Superior temporal gyrus (tissue), 1 donor: ENCODE results near the gene GATA3.
"Not testable (repeated sequence)": the region's sequence is repeated elsewhere in the genome, so short reads cannot be mapped to it uniquely, and the experiment has no call there.

Source experiments
- DNase-seq: peaks from one replicate; pipeline ENCODE4 v3.0.0-alpha.2; 2016; ENCODE audit errors: extremely low spot score

The GATA3 gene

DNA sequence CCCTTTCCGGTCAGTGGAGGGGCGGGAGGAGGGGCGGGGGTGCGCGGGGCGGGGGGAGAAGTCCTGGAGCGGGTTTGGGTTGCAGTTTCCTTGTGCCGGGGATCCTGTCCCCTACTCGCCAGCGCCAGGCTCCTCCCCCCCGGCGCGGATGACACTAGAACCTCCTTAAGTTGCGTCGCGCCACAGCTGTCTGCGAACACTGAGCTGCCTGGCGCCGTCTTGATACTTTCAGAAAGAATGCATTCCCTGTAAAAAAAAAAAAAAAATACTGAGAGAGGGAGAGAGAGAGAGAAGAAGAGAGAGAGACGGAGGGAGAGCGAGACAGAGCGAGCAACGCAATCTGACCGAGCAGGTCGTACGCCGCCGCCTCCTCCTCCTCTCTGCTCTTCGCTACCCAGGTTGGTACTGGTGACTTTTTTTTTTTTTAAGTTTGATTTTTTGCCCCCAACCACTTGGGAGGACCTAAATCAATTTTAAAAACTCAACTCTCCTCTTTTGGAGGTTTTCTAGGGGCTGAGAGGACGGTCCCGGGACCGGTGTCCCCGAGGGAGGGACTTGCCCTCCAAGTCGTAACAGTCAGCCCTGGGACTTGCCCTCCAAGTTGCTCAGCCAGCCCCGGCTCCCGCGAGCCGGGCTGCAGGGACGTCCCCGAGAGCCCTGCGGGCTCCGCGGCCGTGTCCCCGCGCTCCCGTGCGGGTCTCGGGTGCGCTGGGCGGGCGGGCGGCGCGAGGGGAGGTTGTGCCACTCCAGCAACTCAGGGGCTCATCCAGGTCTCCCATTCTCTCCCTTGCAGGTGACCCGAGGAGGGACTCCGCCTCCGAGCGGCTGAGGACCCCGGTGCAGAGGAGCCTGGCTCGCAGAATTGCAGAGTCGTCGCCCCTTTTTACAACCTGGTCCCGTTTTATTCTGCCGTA is at the start of gene GATA3:
Gene GATA3, plus strand, starts transcription at position 195 of the 914 bp plus-strand sequence. CDS start 968 bp downstream, outside the sequence.
- no peak for DNase-seq

DNA sequence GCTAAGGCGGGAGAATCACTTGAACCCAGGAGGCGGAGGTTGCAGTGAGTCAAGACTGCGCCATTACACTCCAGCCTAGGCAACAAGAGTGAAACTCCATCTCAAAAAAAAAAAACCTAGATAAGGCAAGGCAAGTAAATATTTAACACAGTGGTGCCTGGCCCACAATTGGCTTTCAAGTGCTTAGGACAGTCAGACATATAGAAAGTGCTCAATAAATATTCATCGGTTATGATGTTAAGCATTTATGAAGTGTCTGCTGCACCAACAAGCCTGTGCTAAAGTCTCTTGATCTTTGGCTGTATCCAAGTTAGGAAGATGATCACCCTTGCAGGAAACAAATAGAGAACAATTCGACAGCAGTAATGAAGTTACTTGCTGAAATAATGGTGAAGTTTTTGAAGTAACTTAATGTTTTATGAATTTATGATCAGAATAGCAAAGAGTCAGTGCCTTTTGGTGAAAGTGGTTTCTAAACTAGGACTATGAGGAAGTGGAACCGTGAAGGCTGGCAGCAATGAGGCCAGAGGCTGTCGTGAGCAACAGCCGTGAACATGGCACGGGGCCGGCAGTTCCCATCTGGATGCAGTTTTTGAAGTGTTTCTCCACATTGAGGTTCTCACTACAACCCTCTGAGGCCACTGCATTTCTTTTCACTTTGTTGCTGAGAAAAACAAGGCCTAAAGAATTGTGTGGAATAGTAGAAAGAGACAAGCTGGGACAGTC is 48.1 kb upstream of the GATA3 start:
- DNase-seq, result no peak

DNA sequence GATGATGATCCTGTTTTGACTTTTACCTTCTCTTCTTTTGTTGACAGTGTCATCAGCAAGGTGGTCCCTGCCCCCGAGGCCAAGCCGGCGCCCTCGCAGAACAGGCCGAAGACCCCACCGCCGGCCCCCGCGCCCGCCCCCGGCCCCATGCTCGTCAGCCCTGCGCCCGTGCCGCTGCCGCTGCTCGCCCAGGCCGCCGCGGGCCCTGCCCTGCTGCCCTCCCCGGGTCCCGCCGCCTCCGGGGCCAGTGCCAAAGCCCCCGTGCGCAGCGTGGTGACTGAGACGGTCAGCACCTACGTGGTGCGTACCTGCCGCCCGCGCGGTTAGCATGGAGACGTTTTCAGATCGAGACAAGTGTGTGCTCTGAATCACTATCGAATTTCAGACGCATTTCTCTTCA is 45.5 kb upstream of the GATA3 start:
- no peak for DNase-seq

DNA sequence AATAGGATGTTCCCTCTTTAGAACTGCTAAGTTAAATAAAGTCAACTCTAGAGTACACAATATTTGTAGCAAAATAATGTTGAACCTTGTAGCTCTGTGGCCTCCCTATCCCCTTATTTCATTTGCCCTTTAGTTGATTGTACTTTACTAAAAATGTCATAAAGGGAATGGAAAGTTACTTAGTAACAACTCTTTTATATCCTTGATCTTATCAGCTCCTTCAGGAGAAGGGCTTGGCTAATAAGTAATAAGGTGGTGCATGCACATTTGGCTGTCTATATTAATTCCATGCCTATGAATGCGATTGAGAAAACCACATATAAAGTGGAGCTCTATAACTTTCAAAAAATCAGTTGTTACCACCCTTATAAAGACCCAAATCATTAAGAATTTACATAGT is 41.5 kb upstream of the GATA3 start:
- DNase-seq, result no peak

DNA sequence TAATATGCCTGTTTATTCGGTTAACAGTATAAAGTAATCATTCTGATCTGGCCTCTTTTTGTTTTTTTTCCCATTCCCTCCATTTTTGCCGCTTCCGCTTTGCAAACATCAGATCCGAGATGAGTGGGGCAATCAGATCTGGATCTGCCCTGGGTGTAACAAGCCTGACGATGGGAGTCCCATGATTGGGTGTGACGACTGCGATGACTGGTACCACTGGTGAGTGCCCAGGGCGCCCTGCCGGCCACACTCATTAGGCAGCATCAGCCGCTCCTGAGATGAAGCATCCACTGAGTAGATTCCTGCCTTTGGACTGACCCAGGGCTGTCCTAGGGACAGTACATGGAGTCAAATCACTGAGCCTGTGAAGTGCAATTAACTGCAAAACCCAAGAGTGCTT is 40.9 kb upstream of the GATA3 start:
- DNase-seq, result no peak

DNA sequence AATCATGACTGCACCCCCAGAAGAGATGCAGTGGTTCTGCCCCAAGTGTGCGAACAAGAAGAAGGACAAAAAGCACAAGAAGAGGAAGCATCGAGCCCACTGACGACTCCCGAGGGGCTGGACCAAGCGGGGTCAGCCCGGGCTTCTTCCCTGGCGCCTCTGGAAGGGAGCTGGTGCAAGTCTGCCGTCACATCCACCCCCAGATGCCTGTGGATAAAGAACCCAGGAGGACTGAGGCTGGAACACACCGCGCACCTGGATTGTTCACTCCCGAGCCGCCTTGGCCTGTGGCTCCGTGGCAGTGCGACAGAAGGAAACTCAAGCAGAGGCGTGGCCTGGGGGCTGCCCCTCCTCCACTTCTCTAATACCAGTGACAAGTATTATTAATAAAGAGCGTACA is 39.8 kb upstream of the GATA3 start:
- no peak for DNase-seq

DNA sequence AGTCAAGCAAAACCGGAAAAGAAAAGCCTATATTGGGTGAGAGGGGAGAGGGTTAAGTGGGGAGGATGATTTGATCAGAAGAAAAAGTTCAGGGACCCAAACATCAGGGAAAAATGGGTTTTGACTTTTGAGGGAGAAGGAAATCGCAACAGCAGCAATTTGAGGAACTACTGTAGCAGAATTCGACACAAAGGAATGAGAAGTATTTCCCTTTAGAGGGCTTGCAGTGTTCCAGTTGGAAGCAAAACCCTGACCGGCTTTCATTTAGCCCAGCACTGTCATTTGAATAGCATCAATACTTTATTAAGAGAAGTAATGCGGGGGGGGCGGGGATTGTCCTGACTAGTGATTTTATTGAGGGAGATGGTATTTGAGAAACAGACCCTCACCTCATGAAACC is 37.2 kb upstream of the GATA3 start:
- no peak for DNase-seq

DNA sequence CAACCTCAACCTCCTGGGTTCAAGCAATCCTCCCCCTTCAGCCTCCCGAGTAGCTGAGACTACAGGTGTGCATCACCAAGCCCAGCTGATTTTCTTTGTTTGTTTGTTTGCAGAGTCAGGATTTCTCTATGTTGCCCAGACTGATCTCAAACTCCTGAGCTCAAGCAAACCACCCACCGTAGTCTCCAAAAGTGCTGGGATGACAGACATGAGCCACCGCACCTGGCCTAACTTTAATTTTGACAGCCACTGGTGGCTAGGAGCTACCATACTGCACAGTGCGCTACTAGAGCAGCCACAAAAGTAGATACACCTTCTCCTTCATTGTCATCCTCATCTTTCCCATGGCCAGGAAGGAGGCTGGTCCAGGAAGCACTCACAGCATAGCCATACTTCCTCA is 31.2 kb upstream of the GATA3 start:
- DNase-seq, result no peak

DNA sequence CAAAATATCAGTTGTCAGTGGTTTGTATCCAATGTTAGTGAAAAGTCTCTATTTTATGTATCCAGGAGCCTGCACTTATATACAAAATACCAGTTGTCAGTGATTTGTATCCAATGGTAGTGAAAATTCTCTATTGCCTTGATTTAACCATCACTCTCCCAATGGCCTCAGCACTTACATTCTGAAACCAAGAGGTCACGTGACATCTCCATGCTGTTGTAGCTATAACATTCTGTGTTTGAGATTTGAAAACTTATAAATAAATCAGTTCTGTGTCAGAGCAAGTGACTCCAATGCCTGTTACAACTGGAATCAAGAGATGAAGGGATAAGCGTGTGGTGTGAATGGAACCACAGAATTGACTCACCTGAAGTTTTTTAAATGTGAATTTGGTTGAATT is 30.6 kb upstream of the GATA3 start:
- no peak for DNase-seq

DNA sequence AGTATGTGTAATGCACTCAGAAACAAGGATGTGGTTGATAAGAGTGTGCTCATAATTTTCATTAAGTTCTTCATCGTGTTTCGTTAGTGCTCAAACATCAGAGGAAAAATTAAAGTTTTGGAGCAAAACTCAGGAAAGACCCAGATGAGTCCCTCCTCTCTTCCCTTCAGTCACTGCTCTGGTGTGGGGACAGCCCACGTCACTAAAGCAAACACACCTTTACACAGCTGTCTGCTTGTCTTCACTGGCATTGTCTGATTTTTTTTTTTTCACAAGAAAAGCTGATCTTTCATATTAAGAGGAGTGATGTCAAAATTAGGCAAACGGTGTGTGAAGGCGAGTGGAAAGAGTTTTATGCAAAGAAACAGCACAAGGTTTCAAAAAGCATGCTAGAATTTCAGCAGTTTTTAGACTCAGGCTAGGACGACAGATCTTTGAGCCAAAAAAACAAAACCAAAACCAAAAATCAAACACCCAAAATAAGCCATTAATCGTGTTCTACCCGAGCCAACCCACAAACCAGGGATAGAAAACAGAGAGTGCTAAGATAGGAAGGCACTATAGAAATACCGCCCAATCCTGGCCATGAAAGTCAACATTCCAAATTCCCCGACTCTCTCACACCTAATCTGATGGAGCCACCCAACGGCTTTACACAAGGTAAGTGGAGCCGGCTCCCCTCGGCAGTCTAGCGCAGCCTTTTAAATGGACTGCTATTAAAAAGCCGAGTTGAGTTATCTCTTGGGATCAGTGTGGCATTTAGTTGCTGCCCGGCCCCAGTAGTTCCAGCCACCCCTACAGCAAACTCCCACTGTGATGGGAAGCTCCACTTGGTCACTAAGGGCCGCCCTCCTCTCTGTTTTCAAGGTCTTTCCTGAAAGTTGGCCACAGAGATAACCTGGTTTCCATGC is 27.9 kb upstream of the GATA3 start:
- no peak for DNase-seq

DNA sequence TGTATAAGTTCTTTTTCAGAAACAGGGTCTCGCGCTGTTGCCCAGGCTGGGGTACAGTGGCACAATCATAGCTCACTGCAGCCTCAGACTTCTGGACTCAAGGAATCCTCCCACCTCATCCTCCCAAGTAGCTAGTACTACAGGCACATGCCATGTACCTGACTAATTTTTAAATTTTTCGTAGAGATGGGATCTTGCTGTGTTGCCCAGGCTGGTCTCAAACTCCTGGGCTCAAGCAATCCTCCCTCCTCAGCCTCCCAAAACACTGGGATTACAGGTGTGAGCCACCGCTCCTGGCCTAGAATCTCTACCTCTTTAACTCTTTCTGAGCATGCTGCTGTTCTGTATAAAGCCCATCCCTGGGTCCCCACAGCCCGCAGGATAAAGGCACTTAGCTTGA is 23.3 kb upstream of the GATA3 start:
- not testable (repeated sequence) for DNase-seq

DNA sequence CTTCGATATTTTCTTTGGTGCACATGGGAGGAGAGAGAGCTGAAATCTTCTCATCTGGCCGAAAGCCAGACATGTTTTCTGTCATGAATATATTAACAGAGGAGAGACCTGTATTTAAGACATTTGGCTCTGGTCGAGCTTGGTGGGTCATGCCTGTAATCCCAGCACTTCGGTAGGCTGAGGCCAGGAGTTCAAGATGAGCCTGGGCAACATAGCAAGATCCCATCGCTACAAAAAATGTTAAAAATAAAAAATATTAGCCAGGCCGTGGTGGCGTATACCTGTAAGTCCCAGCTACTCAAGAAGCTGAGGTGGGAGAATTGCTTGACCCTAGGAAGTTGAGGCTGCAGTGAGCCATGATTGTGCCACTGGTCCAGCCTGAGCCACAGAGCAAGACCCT is 21.9 kb upstream of the GATA3 start:
- DNase-seq, result no peak

DNA sequence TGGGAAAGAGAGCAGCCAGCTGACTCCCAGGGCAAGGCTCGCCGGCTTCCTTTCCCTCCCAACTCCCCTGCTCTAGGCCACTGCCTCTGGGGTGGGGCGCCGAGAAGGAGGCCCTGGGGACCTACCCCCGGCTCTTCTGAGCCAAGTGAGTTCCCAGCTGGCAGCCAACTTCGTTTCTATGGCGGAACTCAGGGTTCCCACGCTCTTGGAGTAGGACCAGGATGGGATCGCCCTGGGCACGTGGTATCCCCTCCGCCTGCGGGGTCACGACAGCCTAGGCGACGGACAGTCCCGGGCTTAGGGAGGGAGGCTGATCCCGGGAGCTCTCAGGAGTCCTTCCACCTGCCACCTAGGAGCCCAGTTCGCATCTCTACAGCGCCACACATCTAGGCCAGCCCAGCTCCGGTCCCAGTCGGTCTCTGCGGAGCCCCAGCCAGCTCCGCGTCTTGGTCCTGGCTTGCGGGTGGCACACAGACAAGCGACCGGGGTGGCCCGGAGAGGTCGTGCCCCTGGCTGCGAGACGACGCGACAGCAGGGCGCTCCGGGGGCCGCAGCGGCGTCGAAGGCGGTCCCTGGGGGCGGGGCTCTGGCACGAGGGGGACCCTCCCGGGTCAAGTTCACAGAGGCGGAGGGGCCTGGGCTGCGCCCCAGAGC is 20.5 kb upstream of the GATA3 start:
- no peak for DNase-seq

DNA sequence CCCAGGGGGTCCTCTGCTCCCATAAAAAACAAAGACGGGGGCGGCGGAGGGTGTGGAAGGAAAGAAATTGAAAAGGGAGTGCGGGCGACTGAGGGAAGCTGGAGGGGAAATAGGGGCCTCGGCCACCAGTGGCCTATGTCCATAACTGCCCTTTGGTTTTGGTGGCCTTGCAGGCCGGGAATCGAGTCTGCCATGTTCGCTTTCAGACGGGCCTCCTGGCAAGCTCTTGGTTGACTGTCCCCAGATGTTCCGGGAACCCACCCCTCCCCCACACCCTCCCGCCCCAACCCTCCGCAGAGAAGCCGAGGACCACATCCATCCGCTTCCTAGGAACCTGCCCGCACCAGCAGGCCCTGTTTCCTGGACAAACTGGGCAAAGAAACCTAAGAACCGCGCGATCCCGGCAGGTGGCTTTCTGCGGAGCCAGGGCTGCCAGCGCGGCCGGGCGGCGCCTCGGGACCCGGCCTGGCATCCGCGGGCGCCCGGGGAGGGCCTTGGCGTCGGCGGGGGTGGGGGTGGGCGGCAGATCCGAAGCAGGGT is 20.0 kb upstream of the GATA3 start:
- DNase-seq, result no peak

DNA sequence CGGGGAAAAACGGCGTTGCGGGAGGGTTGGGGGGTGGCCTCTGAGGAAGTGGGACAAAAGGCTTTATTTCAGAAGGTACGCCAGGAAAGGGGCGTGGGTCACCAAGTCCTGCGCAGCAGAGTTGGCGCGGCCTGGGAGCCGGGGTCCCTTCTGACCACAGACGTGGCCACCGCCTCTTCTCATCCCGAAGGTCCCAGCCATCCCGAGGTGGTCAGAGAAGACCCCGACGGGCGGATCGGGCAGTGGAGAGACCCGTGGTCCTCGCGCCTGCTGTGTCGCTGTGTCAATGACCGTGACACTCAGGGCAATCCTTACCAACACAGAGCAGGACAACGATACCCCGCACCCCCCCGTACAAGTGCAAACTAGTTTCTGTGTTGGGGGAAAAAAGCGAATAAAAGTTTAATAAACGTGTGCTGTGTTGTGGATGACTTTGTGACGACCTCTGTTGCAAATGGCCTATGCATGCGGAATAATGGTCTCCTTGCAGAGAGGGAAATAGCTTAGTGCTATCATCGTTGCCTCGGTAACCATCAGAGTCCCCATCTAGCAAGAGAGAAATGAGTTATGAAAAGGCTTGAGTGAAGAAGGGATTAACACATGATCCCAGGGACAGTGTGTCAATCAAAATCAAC is 19.4 kb upstream of the GATA3 start:
- no peak for DNase-seq

DNA sequence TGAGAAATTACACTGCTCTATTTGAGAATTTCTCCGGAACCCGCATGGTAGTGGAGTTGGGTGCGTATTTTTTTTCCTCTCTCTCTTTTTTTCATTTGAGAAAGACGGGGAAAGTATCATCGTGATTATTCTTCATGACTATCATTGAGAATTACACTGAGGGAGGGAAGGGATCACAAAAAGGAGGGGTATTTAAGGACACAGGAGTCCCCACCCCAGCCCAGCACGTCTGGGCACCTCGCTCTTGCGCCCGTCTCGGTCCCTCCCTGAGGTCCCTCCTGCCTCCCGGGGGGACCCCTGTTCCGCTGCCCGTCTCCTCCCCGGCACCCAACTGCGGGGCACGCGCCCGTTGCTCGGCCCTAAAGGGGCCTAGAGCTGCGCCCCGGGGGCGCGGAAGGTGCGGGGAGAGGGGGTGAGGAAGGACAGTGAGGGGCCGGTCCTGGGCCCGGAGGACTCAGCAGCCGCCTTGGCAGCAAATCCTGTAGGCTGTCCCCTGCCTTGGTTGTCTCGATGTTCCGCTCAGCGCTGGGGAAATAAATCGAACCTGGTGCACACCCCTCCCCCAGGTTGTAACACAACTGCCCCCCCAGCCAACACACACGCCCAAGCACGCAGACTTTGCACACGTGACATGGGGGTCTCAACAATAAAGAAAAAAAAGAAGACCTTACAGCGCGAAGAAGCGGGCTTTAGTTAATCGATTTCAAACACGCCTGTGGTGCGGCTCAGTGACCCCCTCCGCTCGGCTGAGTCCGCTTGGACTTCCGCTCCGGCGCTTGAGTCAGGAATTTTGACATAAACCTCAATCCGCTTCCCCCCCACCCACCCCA is 18.6 kb upstream of the GATA3 start:
- no peak for DNase-seq

DNA sequence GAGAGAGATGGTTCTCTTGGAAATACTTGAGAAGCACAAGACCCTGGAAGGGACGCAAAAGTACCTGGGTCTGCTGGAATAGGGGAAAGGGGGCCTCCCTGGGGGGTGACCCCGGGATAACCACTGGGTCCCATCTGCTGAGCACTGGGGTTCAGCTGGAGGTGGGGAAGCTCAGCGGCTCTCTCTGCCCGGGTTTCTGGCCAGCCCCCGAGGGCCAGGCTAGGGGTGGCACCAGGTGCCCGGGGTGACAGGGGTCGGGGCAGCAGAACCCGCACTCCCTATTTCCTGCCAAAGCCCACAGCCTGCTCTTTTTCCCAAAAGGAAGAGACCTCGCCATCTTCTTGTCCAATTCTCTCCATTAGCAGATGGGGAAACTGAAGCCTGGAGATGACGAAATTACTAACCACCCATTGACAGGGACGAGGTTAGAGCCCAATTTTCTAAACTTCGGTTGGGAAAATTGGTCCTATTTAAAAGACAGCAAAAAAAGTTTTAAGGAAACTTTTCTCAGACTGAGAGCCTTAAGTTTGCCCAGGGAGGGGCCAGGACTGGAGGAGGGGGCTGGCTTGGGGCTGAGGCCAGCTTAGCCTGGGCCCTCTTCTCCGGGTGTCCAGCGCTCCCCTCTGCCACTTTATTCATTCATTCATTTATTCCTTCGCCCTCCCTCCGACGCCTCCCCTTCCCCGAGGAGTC is 17.8 kb upstream of the GATA3 start:
- no peak for DNase-seq

DNA sequence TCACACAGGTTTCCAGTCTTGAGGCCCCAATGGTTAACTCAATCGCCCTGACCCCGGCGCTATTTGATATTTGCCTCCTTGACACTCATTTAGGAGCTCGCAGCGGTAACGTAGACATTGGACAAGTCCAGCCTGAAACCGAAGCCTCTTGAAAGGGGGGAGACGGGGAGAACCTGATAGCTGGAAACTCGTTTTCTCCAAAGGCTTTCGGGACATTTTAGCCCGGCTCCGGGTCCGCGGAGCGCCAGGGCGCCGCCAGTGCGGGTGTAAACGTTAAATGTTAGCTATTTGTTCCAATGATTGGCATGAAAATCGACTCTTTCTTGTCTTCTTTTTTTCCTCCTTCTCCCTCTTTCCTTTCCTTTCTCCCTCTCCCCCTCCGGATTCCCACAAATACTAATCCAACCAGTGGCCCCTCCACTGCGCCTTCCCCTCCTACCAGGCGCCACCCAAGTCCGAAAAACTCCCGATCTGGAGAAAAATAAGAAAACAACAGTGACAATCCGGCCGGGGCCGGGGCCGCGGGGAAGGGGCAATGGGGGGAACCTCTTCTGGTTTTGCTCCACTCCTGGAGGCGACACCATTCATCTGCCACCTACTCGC is 17.2 kb upstream of the GATA3 start:
- DNase-seq, result no peak
